ENCODE measurements around the gene TARS3. TPM values are rescaled to one million over a fixed set of nuclear protein-coding genes. Genes with fewer than 3 reads are reported as not detected.

Gene TARS3
- total and polyA plus RNA-seq, 8 donors = 3.4 to 53.1 (median 15.6) TPM

DNA sequence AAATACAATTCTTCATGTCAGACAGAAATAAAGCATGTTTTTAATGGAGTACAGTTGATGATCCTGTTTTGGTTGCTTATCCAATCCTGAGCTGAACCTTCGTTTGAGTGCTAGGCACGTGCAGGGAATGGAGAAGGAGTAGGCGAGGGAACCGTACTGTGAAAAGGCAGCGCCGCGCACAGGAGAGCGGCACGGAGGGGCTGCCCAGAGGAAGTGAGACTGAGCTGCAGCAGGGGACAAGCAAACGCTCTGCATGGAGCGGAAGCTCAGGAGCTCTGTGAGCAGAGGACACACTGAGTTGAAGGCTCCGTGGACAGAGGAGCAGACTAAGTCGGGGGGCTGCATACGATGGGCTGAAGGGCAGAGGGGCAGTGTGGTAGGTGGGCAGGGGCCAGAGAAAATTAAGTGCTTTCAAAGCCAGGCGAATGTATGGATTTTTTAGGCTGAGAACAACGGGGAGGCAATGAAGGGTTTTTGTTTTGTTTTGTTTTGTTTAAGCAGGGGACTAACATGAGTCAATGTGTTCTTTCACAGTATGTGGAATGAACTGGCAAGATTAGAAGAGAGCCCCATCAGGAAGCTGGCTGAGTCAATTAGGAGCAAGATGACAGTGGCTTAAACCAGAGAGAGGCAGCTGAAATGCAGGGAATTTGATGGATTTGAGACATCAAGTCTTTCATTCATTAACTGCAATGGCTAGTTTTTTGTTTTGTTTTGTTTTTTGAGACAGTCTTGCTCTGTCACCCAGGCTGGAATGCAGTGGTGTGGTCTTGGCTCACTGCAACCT is 48.3 kb downstream of the TARS3 start:
- Histone ChIP-seq H3K27me3 (no peaks in the 10 kb centered on the region), H3K27ac (peak overlapping the region in 1 of 5 donors; percentile 27), H3K9me3 (no peaks in the 10 kb centered on the region), H3K36me3 (peaks cover 13 to 79% (median 74%) of the 10 kb centered on the region in 4 donors), H3K4me1 (no peaks in the 10 kb centered on the region), H3K4me3 (no peak overlapping the region)
- WGBS, 5 donors = 74 to 82% (median 80%) methylated on average over 16 of the region's 16 CpGs
- intact Hi-C loops (cut with DNase I; ENCODE audit: low total_unique reads) = no loop called here
- TF ChIP-seq, protein P1, sequence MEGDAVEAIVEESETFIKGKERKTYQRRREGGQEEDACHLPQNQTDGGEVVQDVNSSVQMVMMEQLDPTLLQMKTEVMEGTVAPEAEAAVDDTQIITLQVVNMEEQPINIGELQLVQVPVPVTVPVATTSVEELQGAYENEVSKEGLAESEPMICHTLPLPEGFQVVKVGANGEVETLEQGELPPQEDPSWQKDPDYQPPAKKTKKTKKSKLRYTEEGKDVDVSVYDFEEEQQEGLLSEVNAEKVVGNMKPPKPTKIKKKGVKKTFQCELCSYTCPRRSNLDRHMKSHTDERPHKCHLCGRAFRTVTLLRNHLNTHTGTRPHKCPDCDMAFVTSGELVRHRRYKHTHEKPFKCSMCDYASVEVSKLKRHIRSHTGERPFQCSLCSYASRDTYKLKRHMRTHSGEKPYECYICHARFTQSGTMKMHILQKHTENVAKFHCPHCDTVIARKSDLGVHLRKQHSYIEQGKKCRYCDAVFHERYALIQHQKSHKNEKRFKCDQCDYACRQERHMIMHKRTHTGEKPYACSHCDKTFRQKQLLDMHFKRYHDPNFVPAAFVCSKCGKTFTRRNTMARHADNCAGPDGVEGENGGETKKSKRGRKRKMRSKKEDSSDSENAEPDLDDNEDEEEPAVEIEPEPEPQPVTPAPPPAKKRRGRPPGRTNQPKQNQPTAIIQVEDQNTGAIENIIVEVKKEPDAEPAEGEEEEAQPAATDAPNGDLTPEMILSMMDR (IDR thresholded peaks at IDR 0.05) = no peak
- no peak for TF ChIP-seq EP300 (IDR thresholded peaks at IDR 0.05)
- TF ChIP-seq POLR2A (IDR thresholded peaks at IDR 0.05) = no peak
- TF ChIP-seq POLR2AphosphoS5 (IDR thresholded peaks at IDR 0.05) = no peak
- DNase-seq = no peak

DNA sequence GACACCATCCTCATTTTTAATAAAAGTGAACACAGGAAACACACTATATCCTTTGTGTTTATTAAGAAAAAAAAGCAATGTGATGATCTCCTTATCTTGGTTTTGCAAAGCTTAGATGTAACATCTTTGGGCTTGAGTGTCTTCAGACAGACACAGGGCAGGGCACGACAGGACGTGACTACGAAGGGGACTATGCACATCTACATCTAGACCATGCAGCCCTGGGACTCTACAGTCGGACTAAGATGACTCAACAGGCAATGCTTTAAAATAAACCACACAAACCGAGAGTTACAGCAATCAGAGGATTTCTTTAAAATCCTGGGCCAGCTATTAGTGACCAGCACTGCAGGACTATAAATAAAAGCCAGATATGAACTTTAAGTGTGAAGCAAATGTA is 49.3 kb downstream of the TARS3 start:
- intact Hi-C loops (cut with DNase I; ENCODE audit: low total_unique reads) = no loop called here
- DNase-seq = no peak
- WGBS, 5 donors = 73 to 87% (median 82%) methylated on average over 5 of the region's 5 CpGs
- H3K4me1 ChIP-seq = no peaks in the 10 kb centered on the region
- H3K36me3 ChIP-seq = peaks cover 17 to 81% (median 79%) of the 10 kb centered on the region in 4 donors
- TF ChIP-seq POLR2A (IDR thresholded peaks at IDR 0.05) = no peak
- TF ChIP-seq, protein P1 (IDR thresholded peaks at IDR 0.05) = no peak
- TF ChIP-seq EP300 (IDR thresholded peaks at IDR 0.05) = no peak
- no peak for TF ChIP-seq POLR2AphosphoS5 (IDR thresholded peaks at IDR 0.05)
- no peak overlapping the region for H3K4me3 ChIP-seq
- no peaks in the 10 kb centered on the region for H3K27me3 ChIP-seq
- no peaks in the 10 kb centered on the region for H3K9me3 ChIP-seq
- no peak overlapping the region for H3K27ac ChIP-seq

- DNase-seq = no peak
- intact Hi-C loops (cut with DNase I; ENCODE audit: low total_unique reads) = no loop called here
- H3K9me3 ChIP-seq = peaks cover 0 to 4% (median under 1%) of the 10 kb centered on the region in 4 donors
- H3K27ac ChIP-seq = no peak overlapping the region
- H3K4me3 ChIP-seq = no peak overlapping the region
- H3K4me1 ChIP-seq = no peaks in the 10 kb centered on the region
- WGBS, 5 donors = 85 to 90% (median 86%) methylated on average over 8 to 9 of the region's 9 CpGs
- H3K27me3 ChIP-seq = no peaks in the 10 kb centered on the region
- no peak for TF ChIP-seq POLR2A (IDR thresholded peaks at IDR 0.05)
- no peak for TF ChIP-seq EP300 (IDR thresholded peaks at IDR 0.05)
- TF ChIP-seq POLR2AphosphoS5 (IDR thresholded peaks at IDR 0.05) = no peak
- TF ChIP-seq, protein P1 (IDR thresholded peaks at IDR 0.05) = no peak
- H3K36me3 ChIP-seq = peaks cover 14 to 98% (median 90%) of the 10 kb centered on the region in 4 donors
Measured at GRCh38 chr15:101672298-101672697, 52.0 kb downstream of the TARS3 start.

DNA sequence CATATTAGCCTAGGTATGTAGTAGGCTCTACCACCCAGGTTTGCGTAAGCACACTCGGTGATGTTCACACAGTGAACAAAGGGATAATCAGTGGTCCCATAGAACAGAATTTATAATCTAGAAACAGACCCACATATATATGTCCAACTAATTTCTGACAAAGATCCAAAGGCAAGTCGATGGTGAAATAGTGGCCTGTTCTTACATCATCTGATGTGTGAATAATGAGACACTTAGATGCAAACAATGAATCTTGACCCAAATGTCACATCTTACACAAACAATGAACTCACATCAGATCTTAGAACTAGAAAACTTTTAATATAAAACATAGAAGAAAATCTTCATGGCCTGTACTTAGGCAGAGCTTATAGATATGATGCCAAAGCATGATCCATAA is 54.5 kb downstream of the TARS3 start:
- intact Hi-C loops (cut with DNase I; ENCODE audit: low total_unique reads) = no loop called here
- H3K4me3 ChIP-seq = no peak overlapping the region
- TF ChIP-seq POLR2A (IDR thresholded peaks at IDR 0.05) (no peak), POLR2AphosphoS5 (IDR thresholded peaks at IDR 0.05) (no peak), EP300 (IDR thresholded peaks at IDR 0.05) (no peak)
- TF ChIP-seq, protein P1 (IDR thresholded peaks at IDR 0.05) = no peak
- no peak for DNase-seq
- H3K36me3 ChIP-seq = peaks cover 9 to 78% (median 72%) of the 10 kb centered on the region in 4 donors
- H3K27me3 ChIP-seq = no peaks in the 10 kb centered on the region
- WGBS, 5 donors = 92 to 97% (median 95%) methylated on average over 3 of the region's 3 CpGs
- no peak overlapping the region for H3K27ac ChIP-seq
- H3K4me1 ChIP-seq = no peaks in the 10 kb centered on the region
- H3K9me3 ChIP-seq = peaks cover 0 to 8% (median 2%) of the 10 kb centered on the region in 4 donors

Measured in stomach (tissue), 9 donors.